GM10266 (cell line): ENCODE data around the gene CYP27B1.
"Not testable (repeated sequence)": the region's sequence is repeated elsewhere in the genome, so short reads cannot be mapped to it uniquely, and the experiment has no call there.

Source experiments
- DNase-seq: peaks from one replicate; pipeline ENCODE4 v3.0.0; 2012; ENCODE audit errors: extremely low spot score
- CTCF ChIP-seq: IDR thresholded peaks from 2 replicates; pipeline ENCODE4 v1.5.1; 2012; ENCODE audit warnings: mild to moderate bottlenecking, low read depth; ENCODE audit not compliant: control insufficient read depth, insufficient read depth; ENCODE audit errors: missing control alignments

CYP27B1 gene

GRCh38 chr12:57725851-57726150 lies 41.1 kb downstream of the CYP27B1 start:
- no peak for TF ChIP-seq CTCF
- peak; percentile 37 for DNase-seq

GRCh38 chr12:57724936-57725740 lies 41.7 kb downstream of the CYP27B1 start:
- DNase-seq: no peak
- TF ChIP-seq CTCF: no peak

- TF ChIP-seq CTCF: no peak
- peak; percentile 20 for DNase-seq
Observed at GRCh38 chr12:57724003-57724935, 42.6 kb downstream of the CYP27B1 start.

GRCh38 chr12:57723630-57723962 lies 43.3 kb downstream of the CYP27B1 start:
- TF ChIP-seq CTCF: no peak
- peak; percentile 16 for DNase-seq

GRCh38 chr12:57722716-57723629 lies 43.9 kb downstream of the CYP27B1 start:
- no peak for TF ChIP-seq CTCF
- DNase-seq: no peak

GRCh38 chr12:57721846-57722608 lies 44.9 kb downstream of the CYP27B1 start:
- not testable (repeated sequence) for DNase-seq
